HCT116 (cell line): ENCODE measurements around the gene NUP153. TPM values are rescaled to one million over a fixed set of nuclear protein-coding genes. Genes with fewer than 3 reads are reported as not detected.
"Not testable (repeated sequence)": the region's sequence is repeated elsewhere in the genome, so short reads cannot be mapped to it uniquely, and the experiment has no call there.

Source experiments
- ATAC-seq: fragments of 200-7000 bp; cut with Tn5 transposase; 2 replicates; pipeline ENCODE4 v1.9.1; 2020; ENCODE audit warnings: mild to moderate bottlenecking, moderate library complexity
- BruUV-seq: library from RNA; stranded (reverse); fragments of 400-500 nt; replicated peaks from 2 replicates; lab custom pipeline; 2021; lab: Mats Ljungman, UMichigan
- CTCF ChIA-PET: fragments of 300-600 bp; sonication (Branson Sonifier 250); formaldehyde crosslinking; loops from one replicate; lab custom pipeline; 2021; ENCODE audit warnings: antibody characterized with exemption; lab: Charles Lee
- POLR2A ChIA-PET: fragments of 300-600, 350-600 bp; sonication (Branson Sonifier 250); formaldehyde crosslinking; loops from one replicate; lab custom pipeline; 2021; ENCODE audit warnings: antibody characterized with exemption; lab: Charles Lee
- RAD21 ChIA-PET, 2 experiments: fragments of 300-600 bp; sonication (Branson Sonifier 250); formaldehyde crosslinking; loops; one replicate each; lab custom pipeline; 2023; ENCODE audit warnings: low total read pairs in 2 of 2; ENCODE audit not compliant: uncharacterized antibody in 2 of 2, unreplicated experiment in 2 of 2, low non-redundant PET in 1 of 2; lab: Charles Lee
- DNase-seq: peaks from one replicate; pipeline ENCODE4 v3.0.0-alpha.2; 2010; ENCODE audit warnings: low read depth, low spot score
- H2AFZ ChIP-seq: fragments of 200-600 bp; shearing (Covaris generic), sonication (generic); 2 replicates; pipeline ENCODE4 v1.6.1; 2017; ENCODE audit warnings: low read depth, mixed run types, mixed read lengths, antibody characterized with exemption, low read length; ENCODE audit not compliant: poor library complexity, severe bottlenecking
- H3K27ac ChIP-seq: 2 replicates; pipeline ENCODE4 v1.5.1; 2012; ENCODE audit warnings: low read depth, low read length
- H3K27me3 ChIP-seq: fragments of 200-600 bp; sonication (generic); 2 replicates; pipeline ENCODE4 v1.6.1; 2016; ENCODE audit warnings: mixed run types, low read length, mixed read lengths; ENCODE audit not compliant: insufficient read depth
- H3K36me3 ChIP-seq, 2 experiments: fragments of 200-500 bp in 1 of 2; fragments of 200-600 bp in 1 of 2; sonication (Bioruptor generic) in 1 of 2; sonication (generic) in 1 of 2; 2 replicates each; pipeline versions ENCODE4 v1.5.1 to v1.6.1; 2014 to 2016; ENCODE audit warnings: low read length in 2 of 2, inconsistent platforms in 1 of 2, mixed read lengths in 1 of 2, mixed run types in 1 of 2; ENCODE audit not compliant: insufficient read depth in 2 of 2, control insufficient read depth in 1 of 2
- H3K4me1 ChIP-seq, 2 experiments: fragments of 200-600 bp in 1 of 2; sonication (generic) in 1 of 2; 2 replicates each; pipeline versions ENCODE4 v1.5.1 to v1.6.1; 2012 to 2017; ENCODE audit warnings: low read length in 2 of 2, inconsistent platforms in 1 of 2, mild to moderate bottlenecking in 1 of 2, mixed read lengths in 1 of 2, mixed run types in 1 of 2, moderate library complexity in 1 of 2; ENCODE audit not compliant: insufficient read depth in 2 of 2, control insufficient read depth in 1 of 2
- H3K4me2 ChIP-seq: fragments of 200-600 bp; sonication (generic); 2 replicates; pipeline ENCODE4 v1.6.1; 2017; ENCODE audit warnings: mixed run types, low read length, mixed read lengths
- H3K4me3 ChIP-seq, 2 experiments: fragments of 200-600 bp in 1 of 2; sonication (generic) in 1 of 2; replicated peaks in 1 of 2; 2 replicates each; pipeline ENCODE4 v1.5.1; 2011 to 2016; ENCODE audit warnings: low read length in 2 of 2, control low read depth in 1 of 2, low read depth in 1 of 2, mild to moderate bottlenecking in 1 of 2, mixed read lengths in 1 of 2, mixed run types in 1 of 2
- H3K79me2 ChIP-seq: fragments of 200-600 bp; sonication (generic); 2 replicates; pipeline ENCODE4 v1.6.1; 2017; ENCODE audit warnings: mild to moderate bottlenecking, mixed run types, low read length, moderate library complexity, mixed read lengths; ENCODE audit not compliant: insufficient read depth
- H3K9ac ChIP-seq: fragments of 200-600 bp; sonication (generic); 2 replicates; pipeline ENCODE4 v1.6.1; 2016; ENCODE audit warnings: low read length, mixed read lengths
- H3K9me2 ChIP-seq: fragments of 200-600 bp; sonication (generic), shearing (Covaris generic); 2 replicates; pipeline ENCODE4 v1.6.1; 2017; ENCODE audit warnings: mixed run types, mild to moderate bottlenecking, moderate library complexity; ENCODE audit not compliant: insufficient read depth
- H3K9me3 ChIP-seq, 2 experiments: fragments of 200-500 bp in 1 of 2; fragments of 200-600 bp in 1 of 2; sonication (Bioruptor generic) in 1 of 2; sonication (generic) in 1 of 2; 2 replicates each; pipeline ENCODE4 v1.6.1; 2014 to 2017; ENCODE audit warnings: low read length in 2 of 2, mixed read lengths in 2 of 2, inconsistent platforms in 1 of 2, low read depth in 1 of 2, mild to moderate bottlenecking in 1 of 2, mixed run types in 1 of 2, moderate library complexity in 1 of 2; ENCODE audit not compliant: control insufficient read depth in 1 of 2, insufficient read depth in 1 of 2
- H4K20me1 ChIP-seq: fragments of 200-600 bp; sonication (generic), shearing (Covaris generic); 2 replicates; pipeline ENCODE4 v1.6.1; 2017; ENCODE audit warnings: mixed run types, mild to moderate bottlenecking, moderate library complexity; ENCODE audit not compliant: insufficient read depth
- CBX3 ChIP-seq: IDR thresholded peaks from 2 replicates; pipeline ENCODE4 v1.6.1; 2012; ENCODE audit warnings: low read depth
- CEBPB ChIP-seq: IDR thresholded peaks from 2 replicates; pipeline ENCODE4 v1.6.1; 2012; ENCODE audit warnings: low read depth
- EZH2 ChIP-seq: fragments of 200-600 bp; sonication (generic); IDR thresholded peaks from 2 replicates; pipeline ENCODE4 v1.6.1; 2017; ENCODE audit warnings: antibody characterized with exemption, mixed run types
- FOSL1 ChIP-seq: IDR thresholded peaks from 2 replicates; pipeline ENCODE4 v1.6.1; 2012; ENCODE audit warnings: low read depth
- POLR2A ChIP-seq: IDR thresholded peaks from 2 replicates; pipeline ENCODE4 v1.7.0; 2011; ENCODE audit warnings: borderline replicate concordance; ENCODE audit not compliant: insufficient read depth, insufficient read length; ENCODE audit errors: extremely low read depth
- POLR2AphosphoS5 ChIP-seq: IDR thresholded peaks from 2 replicates; pipeline ENCODE4 v1.6.1; 2011; ENCODE audit warnings: mild to moderate bottlenecking, low read depth, low read length, moderate library complexity
- RAD21 ChIP-seq: IDR thresholded peaks from 2 replicates; pipeline ENCODE4 v1.6.1; 2012; ENCODE audit warnings: low read depth, mild to moderate bottlenecking
- SP1 ChIP-seq: IDR thresholded peaks from 2 replicates; pipeline ENCODE4 v1.6.1; 2012; ENCODE audit warnings: low read depth
- SRF ChIP-seq: IDR thresholded peaks from 2 replicates; pipeline ENCODE4 v1.6.1; 2012; ENCODE audit warnings: low read depth
- ZFX ChIP-seq: fragments of 450-650 bp; IDR thresholded peaks from 2 replicates; pipeline ENCODE4 v1.6.1; 2017
- ZNF274 ChIP-seq: fragments of 200-500 bp; sonication (Bioruptor generic); IDR thresholded peaks from 2 replicates; pipeline ENCODE4 v1.6.1; 2014; ENCODE audit warnings: mild to moderate bottlenecking, low read depth, low read length, inconsistent platforms
- intact Hi-C: fragments of 100-400 bp; cut with micrococcal nuclease; formaldehyde crosslinking; loops from 2 replicates; pipeline ENCODE4 v1.10.0; 2022
- total RNA-seq: library from RNA; stranded (reverse); gene quantifications from one replicate; pipeline ENCODE4 v1.2.1, GENCODE V29; 2021; ENCODE audit not compliant: unreplicated experiment
- TF ChIP-seq, protein P1 (sequence below), 3 experiments: fragments of 200-600 bp in 1 of 3; sonication (generic) in 1 of 3; IDR thresholded peaks in 2 of 3; conservative IDR thresholded peaks in 1 of 3; 2 replicates each; pipeline ENCODE4 v1.5.1; 2012 to 2017; ENCODE audit warnings: low read depth in 2 of 3, low read length in 2 of 3, antibody characterized with exemption in 1 of 3, borderline replicate concordance in 1 of 3, control low read depth in 1 of 3, mild to moderate bottlenecking in 1 of 3, mixed read lengths in 1 of 3, mixed run types in 1 of 3, moderate library complexity in 1 of 3; ENCODE audit not compliant: insufficient read depth in 1 of 3
- TF ChIP-seq, protein P2 (sequence below): IDR thresholded peaks from 2 replicates; pipeline ENCODE4 v1.6.1; 2012
- TF ChIP-seq, protein P3 (sequence below): IDR thresholded peaks from 2 replicates; pipeline ENCODE4 v1.6.1; 2012

Gene NUP153
- total RNA-seq, 1 experiment from 2014 or later = 51.6 TPM

DNA sequence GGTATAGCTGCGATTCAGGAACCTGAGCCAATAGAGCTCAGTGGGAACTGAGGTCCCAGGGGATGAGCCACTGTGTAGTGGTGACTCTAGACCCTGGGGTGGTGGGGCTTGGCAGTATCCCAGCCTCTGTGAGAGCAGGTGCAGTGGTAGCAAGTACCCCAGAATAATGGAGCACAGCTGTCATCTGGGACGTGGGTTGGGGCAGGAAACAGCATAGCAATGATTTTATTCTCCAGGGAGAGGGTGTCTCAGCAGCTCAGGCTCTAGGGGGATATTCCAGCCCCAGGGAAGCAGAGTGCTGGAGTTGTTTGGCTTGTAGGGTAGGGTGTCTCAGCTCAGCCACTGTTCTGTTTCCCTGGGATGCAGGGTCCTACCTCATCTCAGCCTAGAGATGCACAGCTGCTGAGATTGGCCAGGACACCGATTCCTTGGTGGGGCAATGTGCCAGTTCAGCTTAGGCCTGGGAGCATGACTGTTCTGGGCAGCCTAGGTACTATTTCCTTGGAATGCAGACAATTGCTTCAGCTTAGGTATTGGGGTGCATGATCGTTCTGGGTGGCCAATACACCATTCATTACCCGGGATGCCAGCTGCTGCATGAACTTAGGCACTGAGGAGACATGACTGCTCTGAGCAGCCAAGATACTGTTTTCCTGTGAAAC lies 34.0 kb upstream of the NUP153 start (continued):
- TF ChIP-seq, protein P1, sequence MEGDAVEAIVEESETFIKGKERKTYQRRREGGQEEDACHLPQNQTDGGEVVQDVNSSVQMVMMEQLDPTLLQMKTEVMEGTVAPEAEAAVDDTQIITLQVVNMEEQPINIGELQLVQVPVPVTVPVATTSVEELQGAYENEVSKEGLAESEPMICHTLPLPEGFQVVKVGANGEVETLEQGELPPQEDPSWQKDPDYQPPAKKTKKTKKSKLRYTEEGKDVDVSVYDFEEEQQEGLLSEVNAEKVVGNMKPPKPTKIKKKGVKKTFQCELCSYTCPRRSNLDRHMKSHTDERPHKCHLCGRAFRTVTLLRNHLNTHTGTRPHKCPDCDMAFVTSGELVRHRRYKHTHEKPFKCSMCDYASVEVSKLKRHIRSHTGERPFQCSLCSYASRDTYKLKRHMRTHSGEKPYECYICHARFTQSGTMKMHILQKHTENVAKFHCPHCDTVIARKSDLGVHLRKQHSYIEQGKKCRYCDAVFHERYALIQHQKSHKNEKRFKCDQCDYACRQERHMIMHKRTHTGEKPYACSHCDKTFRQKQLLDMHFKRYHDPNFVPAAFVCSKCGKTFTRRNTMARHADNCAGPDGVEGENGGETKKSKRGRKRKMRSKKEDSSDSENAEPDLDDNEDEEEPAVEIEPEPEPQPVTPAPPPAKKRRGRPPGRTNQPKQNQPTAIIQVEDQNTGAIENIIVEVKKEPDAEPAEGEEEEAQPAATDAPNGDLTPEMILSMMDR (IDR thresholded peaks at IDR 0.05 in 2 of 3, conservative IDR thresholded peaks at IDR 0.05 in 1 of 3; ENCODE audit: borderline replicate concordance in 1 of 3, insufficient read depth in 1 of 3, low read depth in 2 of 3, low read length in 2 of 3) = no peak
- no peak for TF ChIP-seq SP1
- TF ChIP-seq, protein P2, sequence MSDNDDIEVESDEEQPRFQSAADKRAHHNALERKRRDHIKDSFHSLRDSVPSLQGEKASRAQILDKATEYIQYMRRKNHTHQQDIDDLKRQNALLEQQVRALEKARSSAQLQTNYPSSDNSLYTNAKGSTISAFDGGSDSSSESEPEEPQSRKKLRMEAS = no peak
- TF ChIP-seq RAD21 = no peak
- TF ChIP-seq, protein P3, sequence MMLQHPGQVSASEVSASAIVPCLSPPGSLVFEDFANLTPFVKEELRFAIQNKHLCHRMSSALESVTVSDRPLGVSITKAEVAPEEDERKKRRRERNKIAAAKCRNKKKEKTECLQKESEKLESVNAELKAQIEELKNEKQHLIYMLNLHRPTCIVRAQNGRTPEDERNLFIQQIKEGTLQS = no peak
- TF ChIP-seq ZFX = no peak
- no peak for TF ChIP-seq ZNF274
- TF ChIP-seq EZH2 = no peak
- TF ChIP-seq SRF = no peak
- no peak for TF ChIP-seq POLR2AphosphoS5
- TF ChIP-seq, all 23 proteins: peak for 0

DNA sequence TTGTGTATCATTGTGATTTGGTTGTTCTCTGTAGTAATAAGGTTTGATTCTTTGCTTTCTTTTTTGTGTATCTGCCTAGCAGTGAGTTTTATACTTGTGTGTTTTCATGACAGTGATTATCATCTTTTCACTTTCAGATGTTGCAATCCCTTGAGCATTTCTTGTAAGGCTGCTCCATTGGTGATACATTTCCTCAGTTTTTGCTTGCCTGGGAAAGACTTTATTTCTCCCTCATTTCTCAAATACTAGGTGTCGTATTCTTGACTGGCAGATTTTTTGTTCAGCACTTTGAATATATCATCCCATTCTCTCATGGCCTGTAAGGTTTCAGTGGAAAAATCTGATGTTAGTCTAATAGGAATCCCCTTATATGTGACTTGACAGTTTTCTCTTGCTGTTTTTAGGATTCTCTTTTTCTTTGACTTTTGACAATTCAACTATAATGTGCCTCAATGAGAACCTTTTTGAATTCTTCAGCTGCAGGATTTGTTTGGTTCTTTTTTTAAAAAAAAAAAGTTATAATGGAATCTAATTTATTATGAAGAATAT lies 31.1 kb upstream of the NUP153 start:
- Histone ChIP-seq H3K4me1 (no peaks in the 10 kb centered on the region; a peak in 1 of 4 replicates), H3K9me3 (no peaks in the 10 kb centered on the region; a peak in 2 of 4 replicates), H3K27me3 (no peaks in the 10 kb centered on the region), H3K4me2 (no peak overlapping the region), H3K36me3 (no peaks in the 10 kb centered on the region), H3K9me2 (no peaks in the 10 kb centered on the region), H3K79me2 (no peaks in the 10 kb centered on the region), H3K27ac (no peak overlapping the region), H3K9ac (no peak overlapping the region), H2AFZ (no peak overlapping the region), H4K20me1 (no peaks in the 10 kb centered on the region), H3K4me3 (no peak overlapping the region)
- BruUV-seq = no TSS peak
- ATAC-seq = no peak
- ChIA-PET CTCF (no interaction called here), POLR2A (no interaction called here), RAD21 (no interaction called here)
- intact Hi-C loops = no loop called here
- no peak for DNase-seq
- TF ChIP-seq POLR2A (no peak), FOSL1 (no peak), CEBPB (no peak), CBX3 (peak; percentile 92), POLR2AphosphoS5 (no peak)

DNA sequence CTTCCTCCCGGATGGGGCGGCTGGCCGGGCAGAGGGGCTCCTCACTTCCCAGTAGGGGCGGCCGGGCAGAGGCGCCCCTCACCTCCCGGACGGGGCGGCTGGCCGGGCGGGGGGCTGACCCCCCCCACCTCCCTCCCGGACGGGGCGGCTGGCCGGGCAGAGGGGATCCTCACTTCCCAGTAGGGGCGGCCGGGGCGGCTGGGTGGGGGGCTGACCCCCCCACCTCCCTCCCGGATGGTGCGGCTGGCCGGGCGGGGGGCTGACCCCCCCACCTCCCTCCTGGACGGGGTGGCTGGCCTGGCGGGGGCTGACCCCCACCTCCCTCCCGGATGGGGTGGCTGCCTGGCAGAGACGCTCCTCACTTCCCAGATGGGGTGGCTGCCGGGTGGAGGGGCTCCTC lies 28.6 kb upstream of the NUP153 start:
- intact Hi-C loops, POLR2A ChIA-PET, H3K27ac ChIP-seq, H3K27me3 ChIP-seq, RAD21 ChIA-PET, H3K36me3 ChIP-seq, H3K79me2 ChIP-seq, H2AFZ ChIP-seq, H3K9me2 ChIP-seq, H4K20me1 ChIP-seq, DNase-seq, H3K4me2 ChIP-seq, H3K9me3 ChIP-seq, BruUV-seq, H3K4me1 ChIP-seq, ATAC-seq, CTCF ChIA-PET, H3K9ac ChIP-seq, H3K4me3 ChIP-seq: not testable (repeated sequence)
